ENCODE results near the gene CHRM4. TPM values are rescaled to one million over a fixed set of nuclear protein-coding genes. Genes with fewer than 3 reads are reported as not detected.
A peak's percentile ranks its signal among the peaks of the same experiment; 100 is the strongest.

The CHRM4 gene
- total and polyA plus RNA-seq, 11 donors: 0.08 to 0.27 (median 0.17) TPM; not detected in 7

DNA sequence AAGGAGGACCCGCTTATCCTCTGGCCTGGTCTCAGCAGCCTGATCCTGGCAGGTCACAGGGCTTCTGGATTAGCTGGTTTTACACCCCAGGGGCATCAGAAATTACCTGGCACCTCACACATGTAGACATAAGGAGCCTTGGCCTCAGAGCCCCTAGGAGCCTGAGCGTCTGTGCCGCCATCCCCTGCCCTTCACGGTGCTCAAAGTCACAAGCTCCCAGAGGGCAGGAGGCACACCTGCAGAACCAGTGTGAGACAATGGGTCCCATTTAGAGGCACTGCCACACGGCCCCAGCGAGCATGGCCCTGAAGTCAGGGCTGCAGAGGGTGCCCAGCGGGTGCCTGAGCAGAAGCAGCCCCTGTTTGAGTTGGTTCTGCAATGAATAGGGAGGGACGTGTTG, 40.4 kb downstream of the CHRM4 start:
- Histone ChIP-seq H3K4me3 (no peak overlapping the region), H3K27ac (peak overlapping the region in 10 of 12 donors; percentile 33 to 86 (median 70)), H3K36me3 (peaks cover 0 to 9% (median 0%) of the 10 kb centered on the region in 9 donors), H3K9me3 (no peaks in the 10 kb centered on the region), H3K4me1 (peaks cover 5 to 86% (median 51%) of the 10 kb centered on the region in 12 donors), H3K27me3 (no peaks in the 10 kb centered on the region)
- ATAC-seq: no peak
- peak in 1 of 5 donors; percentile 21 for DNase-seq
- intact Hi-C loops (cut with DNase I): loop anchor here in 1 of 10 donors (2.0 kb wide), 1 partner anchor 14 kb away; no protein-coding TSS in a partner anchor
- 71 to 84% (median 75%) methylated on average over 7 to 8 of the region's 8 CpGs for WGBS, 4 donors
- TF ChIP-seq POLR2A (IDR thresholded peaks at IDR 0.05): no peak
- TF ChIP-seq, protein P1, sequence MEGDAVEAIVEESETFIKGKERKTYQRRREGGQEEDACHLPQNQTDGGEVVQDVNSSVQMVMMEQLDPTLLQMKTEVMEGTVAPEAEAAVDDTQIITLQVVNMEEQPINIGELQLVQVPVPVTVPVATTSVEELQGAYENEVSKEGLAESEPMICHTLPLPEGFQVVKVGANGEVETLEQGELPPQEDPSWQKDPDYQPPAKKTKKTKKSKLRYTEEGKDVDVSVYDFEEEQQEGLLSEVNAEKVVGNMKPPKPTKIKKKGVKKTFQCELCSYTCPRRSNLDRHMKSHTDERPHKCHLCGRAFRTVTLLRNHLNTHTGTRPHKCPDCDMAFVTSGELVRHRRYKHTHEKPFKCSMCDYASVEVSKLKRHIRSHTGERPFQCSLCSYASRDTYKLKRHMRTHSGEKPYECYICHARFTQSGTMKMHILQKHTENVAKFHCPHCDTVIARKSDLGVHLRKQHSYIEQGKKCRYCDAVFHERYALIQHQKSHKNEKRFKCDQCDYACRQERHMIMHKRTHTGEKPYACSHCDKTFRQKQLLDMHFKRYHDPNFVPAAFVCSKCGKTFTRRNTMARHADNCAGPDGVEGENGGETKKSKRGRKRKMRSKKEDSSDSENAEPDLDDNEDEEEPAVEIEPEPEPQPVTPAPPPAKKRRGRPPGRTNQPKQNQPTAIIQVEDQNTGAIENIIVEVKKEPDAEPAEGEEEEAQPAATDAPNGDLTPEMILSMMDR (IDR thresholded peaks at IDR 0.05): no peak

DNA sequence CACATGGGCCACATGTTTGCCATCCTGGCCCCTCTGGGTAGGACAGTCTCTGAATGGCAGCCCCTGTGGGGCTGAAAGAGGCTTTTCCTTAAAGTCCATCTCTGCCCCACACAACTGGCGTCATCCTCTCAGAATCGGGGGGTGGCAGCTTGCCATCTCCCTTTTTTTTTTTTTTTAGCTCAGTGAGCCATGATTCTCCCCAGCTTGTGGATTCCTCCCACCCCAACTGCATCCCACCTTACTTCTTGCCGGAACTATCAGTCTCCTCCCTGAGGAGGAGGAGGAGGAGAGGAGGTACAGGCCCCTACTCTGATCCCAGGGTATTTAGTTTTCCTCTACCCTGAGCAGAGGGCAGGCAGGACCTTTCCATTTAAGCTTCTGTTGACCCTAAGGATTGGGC, 40.9 kb downstream of the CHRM4 start:
- Histone ChIP-seq H3K4me3 (no peak overlapping the region), H3K27ac (peak overlapping the region in 7 of 12 donors; percentile 58 to 86 (median 68))

DNA sequence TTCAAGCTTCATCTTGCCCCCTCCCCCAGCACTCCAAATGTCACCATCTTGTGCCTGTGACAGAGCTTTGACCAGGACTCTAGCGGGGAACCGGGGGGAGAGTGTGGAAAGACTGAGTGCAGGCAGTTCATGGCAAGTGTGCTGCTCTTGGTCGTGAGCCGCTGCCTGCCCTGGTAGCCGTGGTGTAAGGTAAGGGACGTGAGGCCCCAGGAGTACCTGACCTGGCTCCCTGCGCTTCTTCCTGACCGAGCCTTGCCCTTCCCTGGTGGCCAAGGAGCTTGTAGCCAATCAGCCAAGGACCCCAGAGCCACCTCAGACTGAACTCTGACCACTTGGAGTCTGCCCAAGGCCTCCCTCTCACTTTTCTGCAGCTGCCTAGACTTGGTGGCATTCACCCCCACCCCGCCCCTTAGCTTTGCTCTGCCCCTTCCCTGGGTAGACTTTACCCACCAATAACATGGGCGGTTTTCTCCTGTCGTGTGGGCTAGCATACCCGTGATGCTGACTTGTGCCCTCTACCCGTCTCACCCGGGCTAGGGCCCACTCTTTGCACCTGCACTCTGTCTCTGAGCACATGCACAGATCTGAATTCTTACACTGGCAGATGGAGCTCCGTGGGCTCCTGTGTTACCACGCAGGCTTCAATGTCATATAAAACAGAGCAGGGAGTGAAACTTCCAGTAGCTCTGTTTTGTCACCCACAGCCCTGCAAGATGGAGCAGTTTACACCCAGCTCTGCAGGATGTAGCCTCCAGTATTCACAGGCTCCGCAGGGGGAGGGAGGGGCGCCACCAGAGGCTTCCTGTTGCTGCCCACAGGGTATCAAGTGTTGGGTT, 42.8 kb downstream of the CHRM4 start:
- Histone ChIP-seq H3K36me3 (peaks cover 0 to 5% (median 0%) of the 10 kb centered on the region in 9 donors), H3K27me3 (no peaks in the 10 kb centered on the region), H3K9me3 (no peaks in the 10 kb centered on the region), H3K4me3 (peak overlapping the region in 10 of 12 donors; percentile 78 to 95 (median 84)), H3K27ac (peak overlapping the region in 7 of 12 donors; percentile 44 to 86 (median 74)), H3K4me1 (peaks cover 5 to 74% (median 56%) of the 10 kb centered on the region in 12 donors)
- WGBS, 4 donors: 45 to 61% (median 53%) methylated on average over 13 to 18 of the region's 18 CpGs
- no peak for ATAC-seq
- TF ChIP-seq, protein P1 (IDR thresholded peaks at IDR 0.05): no peak
- TF ChIP-seq POLR2A (IDR thresholded peaks at IDR 0.05): no peak
- DNase-seq: peak in 2 of 5 donors; percentile 47 to 51
- intact Hi-C loops (cut with DNase I): loop anchor here in 1 of 10 donors (2.0 kb wide), 1 partner anchor 16 kb away; no protein-coding TSS in a partner anchor

More for the DNA sequence above, 40.9 kb downstream of the CHRM4 start:
- intact Hi-C loops (cut with DNase I): loop anchor here in 1 of 10 donors (2.0 kb wide), 1 partner anchor 14 kb away; no protein-coding TSS in a partner anchor
- H3K36me3 ChIP-seq: peaks cover 0 to 5% (median 0%) of the 10 kb centered on the region in 9 donors
- 46 to 61% (median 58%) methylated on average over 3 of the region's 3 CpGs for WGBS, 4 donors
- TF ChIP-seq, protein P1 (IDR thresholded peaks at IDR 0.05): no peak
- no peak for TF ChIP-seq POLR2A (IDR thresholded peaks at IDR 0.05)
- peaks cover 5 to 82% (median 51%) of the 10 kb centered on the region in 12 donors for H3K4me1 ChIP-seq
- DNase-seq (peak in 1 of 5 donors; percentile 17), ATAC-seq (no peak)
- H3K27me3 ChIP-seq: no peaks in the 10 kb centered on the region
- H3K9me3 ChIP-seq: no peaks in the 10 kb centered on the region
